Uterus (tissue), 2 donors: ENCODE measurements around the gene COL4A2.

Experiments used
- CTCF ChIP-seq, 4 experiments: fragments of 200-600 bp in 2 of 4; fragments of 450-650 bp in 2 of 4; sonication (generic) in 2 of 4; IDR thresholded peaks; one replicate each; pipeline ENCODE4 v1.5.1; 2016 to 2019; ENCODE audit warnings: antibody characterized with exemption in 4 of 4, mild to moderate bottlenecking in 2 of 4, moderate library complexity in 1 of 4
- POLR2A ChIP-seq, 2 donors: fragments of 450-650 bp; IDR thresholded peaks; one replicate each; pipeline ENCODE4 v1.6.1; 2016; ENCODE audit warnings: antibody characterized with exemption in 2 of 2, mild to moderate bottlenecking in 1 of 2, moderate library complexity in 1 of 2

- TF ChIP-seq POLR2A (IDR thresholded peaks at IDR 0.05) (no peak), CTCF (IDR thresholded peaks at IDR 0.05) (no peak)
These were observed 210.6 kb downstream of the COL4A2 start for GRCh38 chr13:110517505-110518225.
